ENCODE data around the gene PCSK7. TPM values are rescaled to one million over a fixed set of nuclear protein-coding genes. Genes with fewer than 3 reads are reported as not detected.
A peak's percentile ranks its signal among the peaks of the same experiment; 100 is the strongest.

Gene PCSK7
- total RNA-seq, 2 experiments from 2014 or later = 97.6 to 97.9 TPM

DNA sequence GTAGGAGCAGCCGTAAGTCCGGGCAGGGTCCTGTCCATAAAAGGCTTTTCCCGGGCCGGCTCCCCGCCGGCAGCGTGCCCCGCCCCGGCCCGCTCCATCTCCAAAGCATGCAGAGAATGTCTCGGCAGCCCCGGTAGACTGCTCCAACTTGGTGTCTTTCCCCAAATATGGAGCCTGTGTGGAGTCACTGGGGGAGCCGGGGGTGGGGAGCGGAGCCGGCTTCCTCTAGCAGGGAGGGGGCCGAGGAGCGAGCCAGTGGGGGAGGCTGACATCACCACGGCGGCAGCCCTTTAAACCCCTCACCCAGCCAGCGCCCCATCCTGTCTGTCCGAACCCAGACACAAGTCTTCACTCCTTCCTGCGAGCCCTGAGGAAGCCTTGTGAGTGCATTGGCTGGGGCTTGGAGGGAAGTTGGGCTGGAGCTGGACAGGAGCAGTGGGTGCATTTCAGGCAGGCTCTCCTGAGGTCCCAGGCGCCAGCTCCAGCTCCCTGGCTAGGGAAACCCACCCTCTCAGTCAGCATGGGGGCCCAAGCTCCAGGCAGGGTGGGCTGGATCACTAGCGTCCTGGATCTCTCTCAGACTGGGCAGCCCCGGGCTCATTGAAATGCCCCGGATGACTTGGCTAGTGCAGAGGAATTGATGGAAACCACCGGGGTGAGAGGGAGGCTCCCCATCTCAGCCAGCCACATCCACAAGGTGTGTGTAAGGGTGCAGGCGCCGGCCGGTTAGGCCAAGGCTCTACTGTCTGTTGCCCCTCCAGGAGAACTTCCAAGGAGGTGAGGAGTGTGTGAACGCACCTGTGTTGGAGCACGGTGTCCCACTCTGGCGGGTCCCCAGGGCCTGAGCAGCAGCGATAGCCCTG lies 32.6 kb downstream of the PCSK7 start, which contains the start of gene TAGLN:
TSS of gene TAGLN (plus strand) at position 318 of the 863 bp plus-strand sequence. CDS start 3,644 bp downstream, outside the sequence.
- Mint-ChIP-seq H3K27me3 (ENCODE audit: low read depth) (no peaks in the 10 kb centered on the region), H3K4me1 (ENCODE audit: low read depth) (no peaks in the 10 kb centered on the region), H3K4me3 (no peak within 1 kb of the TSS), H3K27ac (no peak within 1 kb of the TSS), H3K9me3 (no peaks in the 10 kb centered on the region), H3K36me3 (ENCODE audit: low read depth) (peaks cover 4% of the 10 kb centered on the region)
- CTCF ChIA-PET = interaction anchor here (0.7 to 1.6 kb wide), 2 partner anchors 18 to 402 kb away, joined by 3 to 4 read pairs; no protein-coding TSS in a partner anchor
- no peak for DNase-seq
- intact Hi-C loops (cut with micrococcal nuclease) = no loop called here

DNA sequence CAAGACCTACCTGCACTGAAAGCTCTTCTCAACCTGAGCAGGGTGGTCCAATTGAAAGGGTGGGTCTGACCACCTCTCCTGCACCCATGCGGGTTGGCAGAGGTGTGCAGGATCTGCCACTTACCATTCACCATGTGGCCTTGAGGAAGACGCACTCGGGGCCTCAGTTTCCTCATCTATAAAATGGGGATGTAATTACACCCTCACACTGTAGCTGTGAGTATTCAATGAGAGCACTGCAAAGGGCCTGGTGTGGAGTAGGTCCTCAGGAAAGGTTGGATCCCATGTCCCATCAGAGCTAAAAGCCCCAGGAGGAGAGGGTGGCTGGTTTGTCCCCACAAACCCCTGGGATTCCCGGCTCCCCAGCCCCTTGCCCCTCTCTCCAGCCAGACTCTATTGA lies 33.3 kb downstream of the PCSK7 start:
- DNase-seq = no peak
- Mint-ChIP-seq H3K4me3 (no peak overlapping the region), H3K27ac (no peak overlapping the region), H3K4me1 (ENCODE audit: low read depth) (no peaks in the 10 kb centered on the region), H3K36me3 (ENCODE audit: low read depth) (peaks cover 4% of the 10 kb centered on the region), H3K9me3 (no peaks in the 10 kb centered on the region), H3K27me3 (ENCODE audit: low read depth) (no peaks in the 10 kb centered on the region)
- CTCF ChIA-PET = interaction anchor here (1.6 kb wide), 1 partner anchor 17 kb away, joined by 4 read pairs; no protein-coding TSS in a partner anchor
- intact Hi-C loops (cut with micrococcal nuclease) = no loop called here

DNA sequence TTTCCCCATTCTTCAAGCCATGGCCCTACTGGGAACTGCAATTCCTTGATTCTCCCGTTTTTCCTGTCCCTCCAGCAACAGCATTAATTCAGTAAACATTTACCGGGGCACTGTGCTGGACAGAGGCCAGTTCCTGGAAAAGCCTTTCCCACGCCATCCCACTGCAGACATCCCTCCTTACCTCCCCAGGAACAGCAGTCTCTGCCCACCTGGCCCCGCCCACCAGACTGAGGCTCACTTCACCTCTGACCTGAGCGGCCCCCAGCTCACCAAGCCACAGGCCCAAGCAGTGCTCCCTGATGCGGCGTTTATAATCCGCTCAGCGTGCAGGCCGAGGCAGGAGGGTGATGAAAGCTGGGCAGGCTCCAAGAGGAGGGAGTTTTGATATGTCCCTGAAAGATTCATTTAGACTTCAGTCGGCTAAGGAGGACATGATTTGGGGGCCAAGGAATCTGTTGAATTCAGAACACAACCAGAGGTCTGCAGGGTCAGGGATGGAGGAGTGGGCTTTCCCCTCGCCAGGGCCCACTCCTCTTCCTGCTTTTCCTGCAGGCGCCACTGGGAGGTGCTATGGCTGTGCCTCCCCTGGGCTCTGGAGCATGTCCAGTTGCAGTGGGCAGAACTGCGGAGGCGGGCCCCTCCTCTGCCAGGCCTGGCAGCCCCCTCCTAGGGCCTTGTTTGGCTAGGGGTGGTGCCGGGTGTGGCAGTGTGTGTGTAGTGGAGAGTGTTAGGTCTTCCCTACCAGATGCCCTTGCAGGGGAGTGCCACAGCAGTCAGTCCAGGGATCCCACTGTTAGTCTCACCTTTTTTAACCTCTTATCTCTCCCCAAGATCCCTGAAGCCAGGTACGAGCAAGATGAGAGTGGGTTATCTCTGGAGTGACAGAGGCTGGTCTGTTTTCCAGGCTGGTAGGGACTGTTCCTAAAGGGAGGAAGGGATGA lies 34.1 kb downstream of the PCSK7 start:
- H3K4me3 Mint-ChIP-seq = no peak overlapping the region
- intact Hi-C loops (cut with micrococcal nuclease) = no loop called here
- CTCF ChIA-PET = interaction anchor here (1.1 to 1.6 kb wide), 4 partner anchors 16 to 48 kb away, joined by 3 to 5 read pairs (median 4); no protein-coding TSS in a partner anchor

DNA sequence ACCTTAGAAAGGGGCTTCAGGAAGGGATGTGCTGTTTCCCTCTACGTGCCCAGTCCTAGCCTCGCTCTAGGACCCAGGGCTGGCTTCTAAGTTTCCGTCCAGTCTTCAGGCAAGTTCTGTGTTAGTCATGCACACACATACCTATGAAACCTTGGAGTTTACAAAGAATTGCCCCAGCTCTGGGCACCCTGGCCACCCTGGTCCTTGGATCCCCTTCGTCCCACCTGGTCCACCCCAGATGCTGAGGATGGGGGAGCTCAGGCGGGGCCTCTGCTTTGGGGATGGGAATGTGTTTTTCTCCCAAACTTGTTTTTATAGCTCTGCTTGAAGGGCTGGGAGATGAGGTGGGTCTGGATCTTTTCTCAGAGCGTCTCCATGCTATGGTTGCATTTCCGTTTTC lies 34.9 kb downstream of the PCSK7 start:
- H3K27ac Mint-ChIP-seq = no peak overlapping the region
- no peak overlapping the region for H3K4me3 Mint-ChIP-seq
- no peaks in the 10 kb centered on the region for H3K9me3 Mint-ChIP-seq
- CTCF ChIA-PET = interaction anchor here (0.6 to 1.4 kb wide), 4 partner anchors 15 to 47 kb away, joined by 3 to 5 read pairs (median 3); no protein-coding TSS in a partner anchor
- intact Hi-C loops (cut with micrococcal nuclease) = no loop called here
- H3K4me1 Mint-ChIP-seq (ENCODE audit: low read depth) = no peaks in the 10 kb centered on the region
- no peaks in the 10 kb centered on the region for H3K27me3 Mint-ChIP-seq (ENCODE audit: low read depth)
- H3K36me3 Mint-ChIP-seq (ENCODE audit: low read depth) = peaks cover 8% of the 10 kb centered on the region
- DNase-seq = no peak

More for the DNA sequence above, 34.1 kb downstream of the PCSK7 start:
- no peak for DNase-seq
- H3K9me3 Mint-ChIP-seq = no peaks in the 10 kb centered on the region
- peaks cover 8% of the 10 kb centered on the region for H3K36me3 Mint-ChIP-seq (ENCODE audit: low read depth)
- H3K27me3 Mint-ChIP-seq (ENCODE audit: low read depth) = no peaks in the 10 kb centered on the region
- no peaks in the 10 kb centered on the region for H3K4me1 Mint-ChIP-seq (ENCODE audit: low read depth)
- no peak overlapping the region for H3K27ac Mint-ChIP-seq

DNA sequence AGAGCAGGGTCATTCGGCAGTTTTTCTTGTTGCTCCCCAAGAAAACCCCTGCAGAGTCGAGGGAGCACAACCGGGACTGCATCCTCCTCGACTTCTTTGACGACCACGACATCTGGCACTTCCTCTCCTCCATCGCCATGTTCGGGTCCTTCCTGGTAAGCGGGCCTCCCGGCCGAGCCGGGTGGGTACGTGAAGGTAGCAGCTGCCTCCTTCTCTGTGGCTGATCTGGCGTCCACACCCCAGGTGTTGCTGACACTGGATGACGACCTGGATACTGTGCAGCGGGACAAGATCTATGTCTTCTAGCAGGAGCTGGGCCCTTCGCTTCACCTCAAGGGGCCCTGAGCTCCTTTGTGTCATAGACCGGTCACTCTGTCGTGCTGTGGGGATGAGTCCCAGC lies 36.1 kb downstream of the PCSK7 start:
- DNase-seq = no peak
- intact Hi-C loops (cut with micrococcal nuclease) = no loop called here
- Mint-ChIP-seq H3K36me3 (ENCODE audit: low read depth) (peaks cover 8% of the 10 kb centered on the region), H3K9me3 (no peaks in the 10 kb centered on the region), H3K27ac (no peak overlapping the region), H3K27me3 (ENCODE audit: low read depth) (no peaks in the 10 kb centered on the region), H3K4me3 (no peak overlapping the region), H3K4me1 (ENCODE audit: low read depth) (no peaks in the 10 kb centered on the region)
- CTCF ChIA-PET = interaction anchor here (1.2 kb wide), 1 partner anchor 13 kb away, joined by 3 read pairs; no protein-coding TSS in a partner anchor

DNA sequence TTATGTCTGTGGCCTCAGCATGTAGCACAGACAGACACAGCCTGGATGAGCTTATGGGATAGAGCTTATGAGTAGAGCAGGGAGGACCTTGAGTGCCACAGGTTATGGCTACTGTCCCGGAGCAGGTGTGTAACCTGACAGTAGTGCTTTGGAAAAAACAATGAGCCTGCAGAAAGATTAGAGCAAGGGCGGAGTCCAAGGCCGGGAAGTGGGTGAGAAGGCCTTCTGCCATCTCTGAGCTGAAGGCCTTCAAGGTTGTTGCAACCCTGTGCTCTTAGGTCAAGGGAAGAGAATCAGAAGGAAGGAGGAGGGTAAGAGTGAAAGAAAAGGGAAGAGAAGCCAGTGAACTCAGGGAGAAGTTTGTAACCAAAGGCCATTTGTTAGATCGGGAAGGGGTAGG lies 36.6 kb downstream of the PCSK7 start:
- no peak for DNase-seq
- intact Hi-C loops (cut with micrococcal nuclease) = no loop called here
- Mint-ChIP-seq H3K4me3 (no peak overlapping the region), H3K27me3 (ENCODE audit: low read depth) (no peaks in the 10 kb centered on the region), H3K4me1 (ENCODE audit: low read depth) (no peaks in the 10 kb centered on the region), H3K27ac (no peak overlapping the region), H3K9me3 (no peaks in the 10 kb centered on the region), H3K36me3 (ENCODE audit: low read depth) (peaks cover 8% of the 10 kb centered on the region)
- CTCF ChIA-PET = interaction anchor here (1.2 kb wide), 1 partner anchor 12 kb away, joined by 3 read pairs; no protein-coding TSS in a partner anchor

DNA sequence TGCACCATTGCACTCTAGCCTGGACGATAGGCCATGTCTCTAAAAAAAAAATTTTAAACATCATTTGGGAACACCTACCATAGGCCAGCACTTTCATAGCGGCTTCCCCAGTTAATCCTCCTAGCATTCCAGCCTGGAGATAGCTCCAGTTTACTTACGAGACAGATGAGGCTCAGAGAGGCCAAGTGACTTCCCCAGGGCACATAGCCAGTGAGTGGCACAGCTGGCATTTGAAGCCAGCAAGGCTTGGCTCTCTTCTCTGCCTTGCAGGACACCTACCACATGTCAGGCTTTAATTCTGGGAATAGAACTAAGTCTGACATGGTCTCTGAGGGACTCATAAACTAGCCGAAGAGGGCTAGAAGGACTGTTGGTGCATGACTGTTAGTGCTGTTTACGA lies 37.6 kb downstream of the PCSK7 start:
- Mint-ChIP-seq H3K27me3 (ENCODE audit: low read depth) (no peaks in the 10 kb centered on the region), H3K9me3 (no peaks in the 10 kb centered on the region), H3K4me1 (ENCODE audit: low read depth) (no peaks in the 10 kb centered on the region), H3K4me3 (no peak overlapping the region), H3K27ac (peak overlapping the region; percentile 32), H3K36me3 (ENCODE audit: low read depth) (peaks cover 8% of the 10 kb centered on the region)
- CTCF ChIA-PET = interaction anchor here (1.1 kb wide), 2 partner anchors 13 to 33 kb away, joined by 3 to 4 read pairs; no protein-coding TSS in a partner anchor
- DNase-seq = no peak
- intact Hi-C loops (cut with micrococcal nuclease) = no loop called here

DNA sequence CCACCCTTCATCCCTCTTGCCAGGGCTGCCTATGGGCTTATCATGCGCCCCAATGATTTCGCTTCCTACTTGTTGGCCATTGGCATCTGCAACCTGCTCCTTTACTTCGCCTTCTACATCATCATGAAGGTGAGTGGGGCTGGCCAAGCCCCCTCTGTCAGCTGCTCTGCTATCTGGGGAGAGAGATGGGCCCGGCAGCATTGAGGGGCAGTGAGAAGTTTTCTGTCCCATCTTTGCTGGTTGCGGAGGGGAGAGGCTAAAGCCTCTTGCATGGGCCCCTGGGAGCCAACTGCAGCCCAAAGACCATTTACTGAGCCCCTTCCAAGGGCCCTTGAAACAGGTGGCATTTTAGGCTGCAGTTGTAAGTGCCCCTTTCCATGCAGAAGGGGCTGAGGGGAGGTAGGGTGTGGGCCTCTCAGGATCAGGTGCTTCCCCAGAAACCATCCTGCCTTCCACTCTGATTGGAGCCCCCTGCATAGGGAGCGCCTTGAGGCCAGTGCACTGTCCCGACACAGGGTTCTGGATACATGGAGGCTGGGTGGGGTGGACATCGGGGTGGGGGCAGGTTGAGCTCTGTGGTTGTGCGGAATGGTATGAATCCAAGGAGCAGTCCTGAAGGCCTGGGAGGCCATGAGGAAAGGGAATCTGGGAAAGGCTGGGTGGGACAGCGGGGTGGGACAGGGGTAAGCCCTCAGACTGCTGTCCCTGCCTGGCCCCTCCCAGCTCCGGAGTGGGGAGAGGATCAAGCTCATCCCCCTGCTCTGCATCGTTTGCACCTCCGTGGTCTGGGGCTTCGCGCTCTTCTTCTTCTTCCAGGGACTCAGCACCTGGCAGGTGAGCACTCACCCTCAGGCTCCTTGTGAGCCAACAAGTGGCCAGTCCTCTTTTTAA lies 38.5 kb downstream of the PCSK7 start:
- H3K27ac Mint-ChIP-seq = peak overlapping the region; percentile 36
- H3K4me1 Mint-ChIP-seq (ENCODE audit: low read depth) = no peaks in the 10 kb centered on the region
- H3K27me3 Mint-ChIP-seq (ENCODE audit: low read depth) = no peaks in the 10 kb centered on the region
- DNase-seq = no peak
- no peak overlapping the region for H3K4me3 Mint-ChIP-seq
- CTCF ChIA-PET = interaction anchor here (1.1 kb wide), 2 partner anchors 13 to 34 kb away, joined by 3 to 4 read pairs; no protein-coding TSS in a partner anchor
- no peaks in the 10 kb centered on the region for H3K9me3 Mint-ChIP-seq
- H3K36me3 Mint-ChIP-seq (ENCODE audit: low read depth) = peaks cover 8% of the 10 kb centered on the region
- intact Hi-C loops (cut with micrococcal nuclease) = no loop called here

DNA sequence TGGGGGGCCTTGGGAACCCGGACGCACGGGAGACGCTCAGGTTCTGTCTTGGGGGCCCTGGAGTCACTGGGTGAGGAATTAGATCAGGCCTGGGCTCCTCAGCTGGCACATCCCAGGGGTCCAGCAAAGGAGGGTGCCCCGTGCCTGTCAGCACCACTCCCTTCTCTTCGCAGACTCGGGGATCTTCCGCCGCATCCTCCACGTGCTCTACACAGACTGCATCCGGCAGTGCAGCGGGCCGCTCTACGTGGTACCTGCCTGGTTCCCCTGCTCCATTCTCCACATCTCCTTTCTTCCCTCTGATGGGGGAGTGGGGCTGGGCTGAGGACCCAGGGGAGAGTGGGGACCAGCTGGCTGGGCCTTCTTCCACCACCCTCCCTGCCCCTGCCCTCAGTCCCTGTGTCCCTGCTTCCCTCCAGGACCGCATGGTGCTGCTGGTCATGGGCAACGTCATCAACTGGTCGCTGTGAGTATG lies 39.4 kb downstream of the PCSK7 start:
- no peaks in the 10 kb centered on the region for H3K27me3 Mint-ChIP-seq (ENCODE audit: low read depth)
- H3K36me3 Mint-ChIP-seq (ENCODE audit: low read depth) = peaks cover 8% of the 10 kb centered on the region
- H3K4me1 Mint-ChIP-seq (ENCODE audit: low read depth) = no peaks in the 10 kb centered on the region
- intact Hi-C loops (cut with micrococcal nuclease) = no loop called here
- no peak overlapping the region for H3K4me3 Mint-ChIP-seq
- CTCF ChIA-PET = no interaction called here
- DNase-seq = no peak
- no peaks in the 10 kb centered on the region for H3K9me3 Mint-ChIP-seq
- H3K27ac Mint-ChIP-seq = no peak overlapping the region

DNA sequence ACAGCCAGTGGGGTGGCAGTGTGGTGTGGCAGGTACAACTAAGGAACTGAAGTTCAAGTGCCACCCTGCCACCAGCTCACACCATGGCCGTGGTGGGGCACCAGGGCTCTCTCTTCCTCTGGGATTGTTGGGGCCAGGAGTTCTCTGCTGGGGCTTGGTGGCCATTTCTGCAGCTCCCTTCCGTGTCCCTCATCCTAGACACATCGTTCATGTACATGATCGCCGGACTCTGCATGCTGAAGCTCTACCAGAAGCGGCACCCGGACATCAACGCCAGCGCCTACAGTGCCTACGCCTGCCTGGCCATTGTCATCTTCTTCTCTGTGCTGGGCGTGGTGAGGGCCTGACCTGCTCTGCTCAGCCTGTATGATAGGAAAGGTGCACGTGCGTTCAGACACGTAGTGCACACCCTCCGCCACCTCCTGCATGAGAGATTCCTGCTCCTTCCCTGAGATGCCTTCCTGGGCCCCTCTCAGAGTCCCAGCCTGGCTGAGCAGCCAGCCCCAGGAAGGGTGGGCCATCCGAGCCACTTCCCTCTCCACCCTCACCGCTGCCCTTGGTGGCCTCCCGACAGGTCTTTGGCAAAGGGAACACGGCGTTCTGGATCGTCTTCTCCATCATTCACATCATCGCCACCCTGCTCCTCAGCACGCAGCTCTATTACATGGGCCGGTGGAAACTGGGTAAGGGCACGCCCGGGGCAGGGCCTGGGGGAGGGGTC lies 40.0 kb downstream of the PCSK7 start:
- H3K27ac Mint-ChIP-seq = peak overlapping the region; percentile 16

More for the DNA sequence above, 40.0 kb downstream of the PCSK7 start:
- Mint-ChIP-seq H3K36me3 (ENCODE audit: low read depth) (peaks cover 8% of the 10 kb centered on the region), H3K4me3 (no peak overlapping the region), H3K27me3 (ENCODE audit: low read depth) (no peaks in the 10 kb centered on the region), H3K9me3 (no peaks in the 10 kb centered on the region), H3K4me1 (ENCODE audit: low read depth) (no peaks in the 10 kb centered on the region)
- intact Hi-C loops (cut with micrococcal nuclease) = no loop called here
- CTCF ChIA-PET = interaction anchor here (0.6 to 0.7 kb wide), 2 partner anchors 37 to 238 kb away, joined by 3 to 4 read pairs; no protein-coding TSS in a partner anchor
- no peak for DNase-seq

Measured in activated naive CD4-positive, alpha-beta T cell treated with anti-CD3 and anti-CD28 coated beads for 36 hours (primary cell).